K562 (cell line): ENCODE results near the gene TP53BP1. TPM values are rescaled to one million over a fixed set of nuclear protein-coding genes. Genes with fewer than 3 reads are reported as not detected.
A peak's percentile ranks its signal among the peaks of the same experiment; 100 is the strongest.

ENCODE experiments used
- ATAC-seq: fragments of 200-7000 bp; cut with Tn5 transposase; 3 replicates; pipeline ENCODE4 v1.9.1; 2020; ENCODE audit warnings: moderate library complexity
- BruUV-seq: library from RNA; stranded (reverse); fragments of 400-500 nt; replicated peaks from 2 replicates; lab custom pipeline; 2021; lab: Mats Ljungman, UMichigan
- CTCF ChIA-PET: fragments of 300-600 bp; formaldehyde crosslinking; extraction: SDS; loops from one replicate; lab custom pipeline; 2021; ENCODE audit warnings: low intra/inter-chr PET ratio; lab: Yijun Ruan, JAX
- POLR2A ChIA-PET: fragments of 300-600, 350-650 bp; sonication (Branson Sonifier 250); formaldehyde crosslinking; extraction: SDS; loops from one replicate; lab custom pipeline; 2021; ENCODE audit warnings: antibody characterized with exemption, inconsistent platforms; lab: Yijun Ruan, JAX
- DNase-seq, 4 experiments: peaks; one replicate each; pipeline versions ENCODE4 v3.0.0 to v3.0.0-alpha.2; 2011 to 2018; ENCODE audit warnings: low spot score in 3 of 4, mixed read lengths in 3 of 4; ENCODE audit errors: extremely low read depth in 1 of 4
- FAIRE-seq: peaks from 2 replicates; lab custom pipeline; 2011; peaks lifted over from hg19 to GRCh38; lab: Jason Lieb, UNC
- H2AFZ ChIP-seq: 2 replicates; pipeline ENCODE4 v1.6.0; 2011; ENCODE audit warnings: low read depth, low read length, control low read depth, inconsistent platforms
- H3K27ac ChIP-seq: fragments of 200-600 bp; 3 replicates; pipeline ENCODE4 v1.8.0; 2011; ENCODE audit warnings: low read depth, mild to moderate bottlenecking, control low read depth, inconsistent platforms, low read length, moderate library complexity, mixed read lengths; ENCODE audit errors: extremely low read depth
- H3K27me3 ChIP-seq, 2 experiments: fragments of 300-600 bp in 1 of 2; 2 replicates in 1 of 2; 3 replicates in 1 of 2; pipeline versions ENCODE4 v1.6.0 to v1.8.0; 2011; ENCODE audit warnings: inconsistent platforms in 2 of 2, low read length in 2 of 2, mild to moderate bottlenecking in 1 of 2, mixed read lengths in 1 of 2, moderate library complexity in 1 of 2; ENCODE audit not compliant: control insufficient read depth in 2 of 2, insufficient read depth in 2 of 2
- H3K36me3 ChIP-seq: fragments of 300-600 bp; 3 replicates; pipeline ENCODE4 v1.8.0; 2011; ENCODE audit warnings: mild to moderate bottlenecking, low read length, inconsistent platforms; ENCODE audit not compliant: control insufficient read depth, insufficient read depth
- H3K4me1 ChIP-seq, 2 experiments: fragments of 200-600 bp in 1 of 2; replicated peaks in 1 of 2; 2 replicates in 1 of 2; 3 replicates in 1 of 2; pipeline versions ENCODE4 v1.5.1 to v1.8.0; 2011; ENCODE audit warnings: inconsistent platforms in 2 of 2, low read length in 2 of 2, mild to moderate bottlenecking in 1 of 2, mixed read lengths in 1 of 2, moderate library complexity in 1 of 2; ENCODE audit not compliant: control insufficient read depth in 2 of 2, insufficient read depth in 2 of 2
- H3K4me2 ChIP-seq: 2 replicates; pipeline ENCODE4 v1.6.1; 2011; ENCODE audit warnings: low read length, control low read depth, inconsistent platforms, mixed read lengths; ENCODE audit not compliant: insufficient read depth
- H3K4me3 ChIP-seq: fragments of 200-600 bp; sonication (generic), shearing (Covaris generic); 2 replicates; pipeline ENCODE4 v1.5.1; 2016; ENCODE audit warnings: control low read depth, inconsistent platforms
- H3K79me2 ChIP-seq: fragments of 200-600 bp; 3 replicates; pipeline ENCODE4 v1.8.0; 2011; ENCODE audit warnings: low read length, inconsistent platforms; ENCODE audit not compliant: control insufficient read depth, insufficient read depth
- H3K9ac ChIP-seq, 2 experiments: 2 replicates each; pipeline versions ENCODE4 v1.6.0 to v1.6.1; 2011; ENCODE audit warnings: low read depth in 2 of 2, low read length in 2 of 2, control low read depth in 1 of 2, inconsistent platforms in 1 of 2, mild to moderate bottlenecking in 1 of 2, mixed read lengths in 1 of 2; ENCODE audit not compliant: insufficient read depth in 1 of 2
- H3K9me1 ChIP-seq: one replicate; pipeline ENCODE4 v1.6.0; 2011; ENCODE audit warnings: inconsistent platforms, mild to moderate bottlenecking, low read length, moderate library complexity; ENCODE audit not compliant: control insufficient read depth, insufficient read depth
- H3K9me3 ChIP-seq: replicated peaks from 2 replicates; pipeline ENCODE4 v1.5.1; 2011; ENCODE audit warnings: low read depth, low read length, inconsistent platforms; ENCODE audit not compliant: control insufficient read depth, insufficient read depth
- H4K20me1 ChIP-seq: replicated peaks from 2 replicates; pipeline ENCODE4 v1.6.1; 2011; ENCODE audit warnings: low read length, inconsistent platforms, mixed read lengths; ENCODE audit not compliant: control insufficient read depth, insufficient read depth
- CBX5 ChIP-seq: IDR thresholded peaks from 2 replicates; pipeline ENCODE4 v1.6.1; 2014; ENCODE audit warnings: low read depth, borderline replicate concordance
- ZEB2 ChIP-seq: fragments of 450-650 bp; IDR thresholded peaks from 2 replicates; pipeline ENCODE4 v1.6.1; 2016
- ZFPM2 ChIP-seq: fragments of 250-450 bp; sonication (Bioruptor Pico); IDR thresholded peaks from 2 replicates; pipeline ENCODE4 v1.5.1; 2022; ENCODE audit warnings: mild to moderate bottlenecking
- WGBS: fragments of 100-300 bp; shearing (Covaris generic); methylation state at CpG from one replicate; pipeline ENCODE4 v1.1.6; 2016; ENCODE audit warnings: low coverage, mixed read lengths; ENCODE audit not compliant: insufficient coverage; ENCODE audit errors: missing lambda C conversion rate; 5-methylcytosine and 5-hydroxymethylcytosine counted together
- in situ Hi-C: fragments of 300-500 bp; cut with MboI; formaldehyde crosslinking; loops from 4 replicates; pipeline ENCODE4 v1.15.0; 2018; ENCODE audit warnings: inconsistent platforms, mixed read lengths
- intact Hi-C: fragments of 100-400 bp; cut with micrococcal nuclease; formaldehyde crosslinking; loops from 2 replicates; pipeline ENCODE4 v1.14.2; 2022
- polyA plus RNA-seq, 8 experiments: library from polyadenylated mRNA; depleted of rRNA in 4 of 8; stranded (reverse) in 5 of 8; unstranded in 3 of 8; fragments of >200 nt; fragmentation: Nextera tagmentation in 2 of 8; fragmentation: Illumina TruSeq in 1 of 8; extraction: Ambion mirVana in 2 of 8; extraction: Trizol in 1 of 8; gene quantifications; 2 replicates each; pipeline versions ENCODE4 v1.2.1 to v1.2.3, GENCODE V29; 2011 to 2014; ENCODE audit warnings: inconsistent platforms in 1 of 8, missing spikeins in 1 of 8
- total RNA-seq, 7 experiments: library from RNA; depleted of rRNA in 6 of 7; stranded (reverse); fragments of >200 nt in 6 of 7; fragmentation: Illumina TruSeq in 2 of 7; extraction: Trizol in 2 of 7; gene quantifications; 2 replicates each; pipeline versions ENCODE4 v1.2.1 to v1.2.3, GENCODE V29; 2011 to 2021; ENCODE audit warnings: low replicate concordance in 1 of 7
- TF ChIP-seq, protein P1 (sequence below), 2 experiments: fragments of 450-650 bp in 1 of 2; sonication (generic) in 1 of 2; formaldehyde crosslinking in 1 of 2; IDR thresholded peaks; 2 replicates each; pipeline versions ENCODE4 v1.7.1 to v1.9.0; 2016 to 2022; ENCODE audit warnings: inconsistent platforms in 1 of 2, mild to moderate bottlenecking in 1 of 2, missing genetic modification reagents in 1 of 2
- TF ChIP-seq, protein P2 (sequence below): sonication (generic); formaldehyde crosslinking; IDR thresholded peaks from 2 replicates; pipeline ENCODE4 v1.8.1; 2023; ENCODE audit warnings: missing genetic modification reagents, mild to moderate bottlenecking, borderline replicate concordance

The TP53BP1 gene
- total and polyA plus RNA-seq, 9 of the 15 experiments (the other 6 are each of a cell fraction or from before 2014, with no cell fraction given) = 5.7 to 63.3 (median 30.9) TPM

DNA sequence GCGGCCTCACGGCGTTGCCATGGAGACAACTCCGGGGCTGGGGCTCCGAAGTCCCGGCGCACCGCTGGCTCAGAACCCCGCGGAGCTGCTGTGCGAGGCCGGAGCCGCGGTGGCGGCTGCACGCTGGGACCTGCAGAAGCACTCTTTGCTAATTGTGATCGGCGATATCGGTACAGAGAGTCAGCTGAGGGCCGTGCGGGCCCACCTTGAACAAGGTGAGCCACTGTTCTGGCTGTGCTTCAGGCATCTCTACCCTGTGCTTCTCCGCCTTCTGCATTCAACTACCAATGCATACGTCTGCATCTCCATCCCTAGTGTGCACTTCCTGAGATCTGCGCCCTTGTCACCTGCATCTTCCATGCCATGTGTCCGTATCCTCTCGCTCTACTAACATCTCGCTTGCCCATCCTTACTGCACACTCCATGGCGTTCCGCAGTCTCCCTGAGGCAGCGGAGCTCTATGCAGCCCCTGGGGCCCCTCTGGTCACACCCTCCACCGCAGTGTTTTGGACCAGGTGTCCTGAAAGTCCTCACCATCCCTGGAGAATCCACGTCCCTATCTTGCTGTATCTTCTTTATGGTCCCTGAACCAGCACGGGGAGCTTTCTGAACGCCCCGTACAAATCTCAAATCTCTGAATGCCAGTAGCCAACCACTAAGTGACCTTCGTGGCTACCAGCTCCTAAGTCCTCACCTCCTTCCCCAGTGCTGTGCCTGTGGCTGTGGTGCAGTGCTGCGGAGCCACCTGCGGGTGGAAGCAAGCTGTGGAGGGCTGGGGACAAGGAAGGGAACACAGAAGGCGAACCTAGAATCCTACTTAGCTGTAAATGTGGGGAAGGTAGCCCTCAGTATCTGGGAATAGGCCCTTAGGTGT, 18.3 kb upstream of the TP53BP1 start:
- CTCF ChIA-PET = interaction anchor here (0.7 to 1.2 kb wide), 4 partner anchors 13 to 161 kb away, joined by 3 to 8 read pairs (median 4); partner anchors contain the start of gene ZSCAN29
- FAIRE-seq (no peak), DNase-seq (peak in 3 of 4 experiments; percentile 25 to 74 (median 43)), ATAC-seq (peak; percentile 55)
- H3K4me1 ChIP-seq = peaks cover 26 to 60% of the 10 kb centered on the region in 2 experiments
- no peaks in the 10 kb centered on the region for H3K9me3 ChIP-seq
- H3K27me3 ChIP-seq = no peaks in the 10 kb centered on the region
- H3K9ac ChIP-seq = peak overlapping the region in 1 of 2 experiments; percentile 83; a peak in 2 of 4 replicates
- in situ Hi-C loops = no loop called here
- POLR2A ChIA-PET = interaction anchor here (0.9 to 9.1 kb wide), 9 partner anchors 11 to 94 kb away, joined by 3 to 63 read pairs (median 6); partner anchors contain the start of gene TP53BP1
- peak overlapping the region; percentile 90 for H3K4me2 ChIP-seq
- peak overlapping the region; percentile 84 for H2AFZ ChIP-seq
- intact Hi-C loops = loop anchor here (2.0 to 5.0 kb wide), 2 partner anchors 28 to 139 kb away; partner anchors contain the start of genes TUBGCP4 and ZSCAN29
- peaks cover 8% of the 10 kb centered on the region; the same call in 2 of the 3 replicates for H3K79me2 ChIP-seq
- H3K4me3 ChIP-seq = peak overlapping the region; percentile 58
- WGBS = 16% methylated on average over 39 of the region's 39 CpGs
- no peak overlapping the region for H3K27ac ChIP-seq
- H4K20me1 ChIP-seq = peaks cover 3% of the 10 kb centered on the region; the same call in 1 of the 2 replicates
- no peaks in the 10 kb centered on the region for H3K36me3 ChIP-seq
- BruUV-seq = no TSS peak
- H3K9me1 ChIP-seq = no peaks in the 10 kb centered on the region
- TF ChIP-seq, protein P1, sequence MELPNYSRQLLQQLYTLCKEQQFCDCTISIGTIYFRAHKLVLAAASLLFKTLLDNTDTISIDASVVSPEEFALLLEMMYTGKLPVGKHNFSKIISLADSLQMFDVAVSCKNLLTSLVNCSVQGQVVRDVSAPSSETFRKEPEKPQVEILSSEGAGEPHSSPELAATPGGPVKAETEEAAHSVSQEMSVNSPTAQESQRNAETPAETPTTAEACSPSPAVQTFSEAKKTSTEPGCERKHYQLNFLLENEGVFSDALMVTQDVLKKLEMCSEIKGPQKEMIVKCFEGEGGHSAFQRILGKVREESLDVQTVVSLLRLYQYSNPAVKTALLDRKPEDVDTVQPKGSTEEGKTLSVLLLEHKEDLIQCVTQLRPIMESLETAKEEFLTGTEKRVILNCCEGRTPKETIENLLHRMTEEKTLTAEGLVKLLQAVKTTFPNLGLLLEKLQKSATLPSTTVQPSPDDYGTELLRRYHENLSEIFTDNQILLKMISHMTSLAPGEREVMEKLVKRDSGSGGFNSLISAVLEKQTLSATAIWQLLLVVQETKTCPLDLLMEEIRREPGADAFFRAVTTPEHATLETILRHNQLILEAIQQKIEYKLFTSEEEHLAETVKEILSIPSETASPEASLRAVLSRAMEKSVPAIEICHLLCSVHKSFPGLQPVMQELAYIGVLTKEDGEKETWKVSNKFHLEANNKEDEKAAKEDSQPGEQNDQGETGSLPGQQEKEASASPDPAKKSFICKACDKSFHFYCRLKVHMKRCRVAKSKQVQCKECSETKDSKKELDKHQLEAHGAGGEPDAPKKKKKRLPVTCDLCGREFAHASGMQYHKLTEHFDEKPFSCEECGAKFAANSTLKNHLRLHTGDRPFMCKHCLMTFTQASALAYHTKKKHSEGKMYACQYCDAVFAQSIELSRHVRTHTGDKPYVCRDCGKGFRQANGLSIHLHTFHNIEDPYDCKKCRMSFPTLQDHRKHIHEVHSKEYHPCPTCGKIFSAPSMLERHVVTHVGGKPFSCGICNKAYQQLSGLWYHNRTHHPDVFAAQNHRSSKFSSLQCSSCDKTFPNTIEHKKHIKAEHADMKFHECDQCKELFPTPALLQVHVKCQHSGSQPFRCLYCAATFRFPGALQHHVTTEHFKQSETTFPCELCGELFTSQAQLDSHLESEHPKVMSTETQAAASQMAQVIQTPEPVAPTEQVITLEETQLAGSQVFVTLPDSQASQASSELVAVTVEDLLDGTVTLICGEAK (IDR thresholded peaks at IDR 0.05) = no peak
- TF ChIP-seq, protein P1 (CRISPR knock-in tag; IDR thresholded peaks at IDR 0.05) = no peak
- TF ChIP-seq, protein P2, sequence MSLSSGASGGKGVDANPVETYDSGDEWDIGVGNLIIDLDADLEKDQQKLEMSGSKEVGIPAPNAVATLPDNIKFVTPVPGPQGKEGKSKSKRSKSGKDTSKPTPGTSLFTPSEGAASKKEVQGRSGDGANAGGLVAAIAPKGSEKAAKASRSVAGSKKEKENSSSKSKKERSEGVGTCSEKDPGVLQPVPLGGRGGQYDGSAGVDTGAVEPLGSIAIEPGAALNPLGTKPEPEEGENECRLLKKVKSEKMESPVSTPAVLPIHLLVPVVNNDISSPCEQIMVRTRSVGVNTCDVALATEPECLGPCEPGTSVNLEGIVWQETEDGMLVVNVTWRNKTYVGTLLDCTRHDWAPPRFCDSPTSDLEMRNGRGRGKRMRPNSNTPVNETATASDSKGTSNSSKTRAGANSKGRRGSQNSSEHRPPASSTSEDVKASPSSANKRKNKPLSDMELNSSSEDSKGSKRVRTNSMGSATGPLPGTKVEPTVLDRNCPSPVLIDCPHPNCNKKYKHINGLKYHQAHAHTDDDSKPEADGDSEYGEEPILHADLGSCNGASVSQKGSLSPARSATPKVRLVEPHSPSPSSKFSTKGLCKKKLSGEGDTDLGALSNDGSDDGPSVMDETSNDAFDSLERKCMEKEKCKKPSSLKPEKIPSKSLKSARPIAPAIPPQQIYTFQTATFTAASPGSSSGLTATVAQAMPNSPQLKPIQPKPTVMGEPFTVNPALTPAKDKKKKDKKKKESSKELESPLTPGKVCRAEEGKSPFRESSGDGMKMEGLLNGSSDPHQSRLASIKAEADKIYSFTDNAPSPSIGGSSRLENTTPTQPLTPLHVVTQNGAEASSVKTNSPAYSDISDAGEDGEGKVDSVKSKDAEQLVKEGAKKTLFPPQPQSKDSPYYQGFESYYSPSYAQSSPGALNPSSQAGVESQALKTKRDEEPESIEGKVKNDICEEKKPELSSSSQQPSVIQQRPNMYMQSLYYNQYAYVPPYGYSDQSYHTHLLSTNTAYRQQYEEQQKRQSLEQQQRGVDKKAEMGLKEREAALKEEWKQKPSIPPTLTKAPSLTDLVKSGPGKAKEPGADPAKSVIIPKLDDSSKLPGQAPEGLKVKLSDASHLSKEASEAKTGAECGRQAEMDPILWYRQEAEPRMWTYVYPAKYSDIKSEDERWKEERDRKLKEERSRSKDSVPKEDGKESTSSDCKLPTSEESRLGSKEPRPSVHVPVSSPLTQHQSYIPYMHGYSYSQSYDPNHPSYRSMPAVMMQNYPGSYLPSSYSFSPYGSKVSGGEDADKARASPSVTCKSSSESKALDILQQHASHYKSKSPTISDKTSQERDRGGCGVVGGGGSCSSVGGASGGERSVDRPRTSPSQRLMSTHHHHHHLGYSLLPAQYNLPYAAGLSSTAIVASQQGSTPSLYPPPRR = no peak
- TF ChIP-seq CBX5 (no peak), ZFPM2 (CRISPR knock-in tag) (0 out of 2 replicates have a peak, but pooled peaks have one; percentile 51), ZEB2 (no peak)
